Measurements from ENCODE around the gene OBI1.

Gene OBI1

DNA sequence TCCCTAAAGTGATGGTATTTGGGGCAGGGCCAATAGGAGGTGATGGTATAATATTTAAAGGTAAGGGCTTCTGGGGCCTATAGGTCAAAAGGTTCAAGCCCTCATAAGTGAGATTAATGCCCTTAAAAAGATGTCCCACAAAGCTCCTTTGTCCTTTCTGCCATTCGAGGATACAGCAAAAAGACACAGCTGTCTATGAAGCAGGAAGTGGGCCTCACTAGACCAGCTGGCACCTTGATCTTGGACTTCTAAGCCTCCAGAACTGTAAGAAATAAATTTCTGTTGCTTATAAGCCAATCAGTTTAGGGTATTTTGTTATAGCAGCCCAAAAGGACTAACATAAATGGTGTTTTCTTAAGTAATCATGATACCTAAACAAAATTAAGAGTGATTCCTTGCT is 28.4 kb downstream of the OBI1 start:
- Histone ChIP-seq H3K36me3 (ENCODE audit: insufficient read depth) (no peaks in the 10 kb centered on the region), H3K27ac (no peak overlapping the region), H3K9ac (no peak overlapping the region), H3K4me1 (ENCODE audit: low read depth, poor library complexity, severe bottlenecking) (no peaks in the 10 kb centered on the region), H3K27me3 (ENCODE audit: insufficient read depth, low read depth) (no peaks in the 10 kb centered on the region), H4K20me1 (ENCODE audit: insufficient read depth) (no peaks in the 10 kb centered on the region), H3K79me2 (ENCODE audit: insufficient read depth, low read depth) (no peaks in the 10 kb centered on the region), H3K4me3 (IDR thresholded peaks at IDR 0.05; ENCODE audit: insufficient read depth, low read depth, low read length) (no peak overlapping the region), H2AFZ (ENCODE audit: low read depth) (no peak overlapping the region), H3K4me2 (no peak overlapping the region)
- TF ChIP-seq, protein P1, sequence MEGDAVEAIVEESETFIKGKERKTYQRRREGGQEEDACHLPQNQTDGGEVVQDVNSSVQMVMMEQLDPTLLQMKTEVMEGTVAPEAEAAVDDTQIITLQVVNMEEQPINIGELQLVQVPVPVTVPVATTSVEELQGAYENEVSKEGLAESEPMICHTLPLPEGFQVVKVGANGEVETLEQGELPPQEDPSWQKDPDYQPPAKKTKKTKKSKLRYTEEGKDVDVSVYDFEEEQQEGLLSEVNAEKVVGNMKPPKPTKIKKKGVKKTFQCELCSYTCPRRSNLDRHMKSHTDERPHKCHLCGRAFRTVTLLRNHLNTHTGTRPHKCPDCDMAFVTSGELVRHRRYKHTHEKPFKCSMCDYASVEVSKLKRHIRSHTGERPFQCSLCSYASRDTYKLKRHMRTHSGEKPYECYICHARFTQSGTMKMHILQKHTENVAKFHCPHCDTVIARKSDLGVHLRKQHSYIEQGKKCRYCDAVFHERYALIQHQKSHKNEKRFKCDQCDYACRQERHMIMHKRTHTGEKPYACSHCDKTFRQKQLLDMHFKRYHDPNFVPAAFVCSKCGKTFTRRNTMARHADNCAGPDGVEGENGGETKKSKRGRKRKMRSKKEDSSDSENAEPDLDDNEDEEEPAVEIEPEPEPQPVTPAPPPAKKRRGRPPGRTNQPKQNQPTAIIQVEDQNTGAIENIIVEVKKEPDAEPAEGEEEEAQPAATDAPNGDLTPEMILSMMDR (conservative IDR thresholded peaks at IDR 0.05; ENCODE audit: low read depth, low read length) = no peak

DNA sequence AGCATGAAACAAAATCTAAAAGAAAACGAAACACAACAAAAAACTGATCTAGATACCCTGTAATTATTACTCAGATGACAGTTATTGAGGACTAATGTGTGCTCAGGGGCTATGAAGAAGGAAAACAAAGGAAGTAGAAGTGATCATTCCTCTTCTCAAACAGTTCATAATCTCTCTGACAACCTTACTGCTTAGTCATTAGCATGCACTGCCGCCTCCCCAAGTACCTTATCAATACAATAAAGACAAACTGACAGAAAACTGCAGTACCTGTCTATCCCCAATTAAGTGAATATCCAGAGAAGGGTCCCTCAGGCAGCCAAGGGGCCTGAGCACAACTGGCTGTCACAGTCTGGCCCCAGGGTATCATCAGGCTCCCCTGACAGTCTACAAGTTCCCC is 33.6 kb downstream of the OBI1 start:
- Histone ChIP-seq H4K20me1 (ENCODE audit: insufficient read depth) (no peaks in the 10 kb centered on the region), H3K4me2 (no peak overlapping the region), H3K36me3 (ENCODE audit: insufficient read depth) (no peaks in the 10 kb centered on the region), H3K27ac (no peak overlapping the region), H3K9ac (no peak overlapping the region), H3K4me3 (IDR thresholded peaks at IDR 0.05; ENCODE audit: insufficient read depth, low read depth, low read length) (no peak overlapping the region), H3K27me3 (ENCODE audit: insufficient read depth, low read depth) (no peaks in the 10 kb centered on the region), H3K4me1 (ENCODE audit: low read depth, poor library complexity, severe bottlenecking) (peaks cover 7% of the 10 kb centered on the region), H2AFZ (ENCODE audit: low read depth) (no peak overlapping the region), H3K79me2 (ENCODE audit: insufficient read depth, low read depth) (no peaks in the 10 kb centered on the region)
- TF ChIP-seq, protein P1 (conservative IDR thresholded peaks at IDR 0.05; ENCODE audit: low read depth, low read length) = no peak

DNA sequence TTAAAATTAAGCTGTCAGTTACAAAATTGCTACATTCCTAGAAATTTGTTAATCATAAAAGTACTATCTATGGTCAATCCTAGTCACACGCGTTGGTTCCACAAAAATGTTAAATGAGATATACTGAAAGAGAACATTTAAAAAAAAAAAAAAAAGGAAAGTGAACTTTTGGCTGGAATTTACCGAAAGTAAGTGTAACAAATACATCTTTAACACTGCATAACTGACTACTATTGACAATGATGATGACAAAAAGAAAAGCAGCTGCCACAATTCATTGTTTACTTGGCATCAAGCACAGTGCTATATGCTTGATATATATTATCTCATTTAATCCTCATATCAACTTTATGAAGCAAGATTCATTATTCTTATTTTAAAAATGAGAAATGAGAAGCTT is 35.8 kb downstream of the OBI1 start:
- H3K4me3 ChIP-seq (IDR thresholded peaks at IDR 0.05; ENCODE audit: insufficient read depth, low read depth, low read length) = no peak overlapping the region
- no peaks in the 10 kb centered on the region for H4K20me1 ChIP-seq (ENCODE audit: insufficient read depth)
- H3K9ac ChIP-seq = no peak overlapping the region
- H3K27me3 ChIP-seq (ENCODE audit: insufficient read depth, low read depth) = no peaks in the 10 kb centered on the region
- no peak overlapping the region for H3K27ac ChIP-seq
- H2AFZ ChIP-seq (ENCODE audit: low read depth) = no peak overlapping the region
- no peaks in the 10 kb centered on the region for H3K79me2 ChIP-seq (ENCODE audit: insufficient read depth, low read depth)
- H3K36me3 ChIP-seq (ENCODE audit: insufficient read depth) = no peaks in the 10 kb centered on the region
- H3K4me1 ChIP-seq (ENCODE audit: low read depth, poor library complexity, severe bottlenecking) = peaks cover 7% of the 10 kb centered on the region
- no peak overlapping the region for H3K4me2 ChIP-seq
- TF ChIP-seq, protein P1 (conservative IDR thresholded peaks at IDR 0.05; ENCODE audit: low read depth, low read length) = no peak

DNA sequence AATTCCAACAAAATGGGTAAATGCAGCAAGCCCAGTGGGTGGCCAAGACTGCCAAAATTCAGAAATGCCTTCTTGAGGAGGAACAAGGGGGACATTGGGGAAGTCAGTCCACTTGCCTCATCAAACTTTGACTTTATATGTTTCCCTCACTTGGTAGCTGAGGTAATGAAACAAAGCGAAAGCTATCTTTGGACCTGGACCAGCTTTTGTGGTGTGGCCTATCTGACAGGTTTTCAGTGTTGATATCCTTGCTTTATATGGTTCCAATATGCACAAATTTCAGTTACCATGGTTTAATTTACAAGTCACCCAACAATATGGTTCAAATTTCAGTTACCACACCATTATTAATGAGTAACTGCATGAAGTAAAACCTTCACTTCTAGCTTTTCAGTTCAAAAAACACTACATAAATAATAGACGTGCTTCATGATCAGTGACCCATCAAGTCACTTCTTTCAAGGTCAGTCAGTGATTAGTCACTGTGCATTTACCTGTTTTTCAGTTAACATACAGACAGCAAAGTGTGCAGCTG is 38.0 kb downstream of the OBI1 start:
- no peak overlapping the region for H3K4me3 ChIP-seq (IDR thresholded peaks at IDR 0.05; ENCODE audit: insufficient read depth, low read depth, low read length)
- H2AFZ ChIP-seq (ENCODE audit: low read depth) = no peak overlapping the region
- no peaks in the 10 kb centered on the region for H3K79me2 ChIP-seq (ENCODE audit: insufficient read depth, low read depth)
- H3K27me3 ChIP-seq (ENCODE audit: insufficient read depth, low read depth) = no peaks in the 10 kb centered on the region
- peaks cover 7% of the 10 kb centered on the region for H3K4me1 ChIP-seq (ENCODE audit: low read depth, poor library complexity, severe bottlenecking)
- TF ChIP-seq, protein P1 (conservative IDR thresholded peaks at IDR 0.05; ENCODE audit: low read depth, low read length) = no peak
- no peaks in the 10 kb centered on the region for H3K36me3 ChIP-seq (ENCODE audit: insufficient read depth)
- H3K9ac ChIP-seq = no peak overlapping the region
- no peaks in the 10 kb centered on the region for H4K20me1 ChIP-seq (ENCODE audit: insufficient read depth)
- no peak overlapping the region for H3K4me2 ChIP-seq
- no peak overlapping the region for H3K27ac ChIP-seq

Data from KMS-11 (cell line).